ENCODE results near the gene UPK3BL2.
"Not testable (repeated sequence)": the region's sequence is repeated elsewhere in the genome, so short reads cannot be mapped to it uniquely, and the experiment has no call there.

DNA sequence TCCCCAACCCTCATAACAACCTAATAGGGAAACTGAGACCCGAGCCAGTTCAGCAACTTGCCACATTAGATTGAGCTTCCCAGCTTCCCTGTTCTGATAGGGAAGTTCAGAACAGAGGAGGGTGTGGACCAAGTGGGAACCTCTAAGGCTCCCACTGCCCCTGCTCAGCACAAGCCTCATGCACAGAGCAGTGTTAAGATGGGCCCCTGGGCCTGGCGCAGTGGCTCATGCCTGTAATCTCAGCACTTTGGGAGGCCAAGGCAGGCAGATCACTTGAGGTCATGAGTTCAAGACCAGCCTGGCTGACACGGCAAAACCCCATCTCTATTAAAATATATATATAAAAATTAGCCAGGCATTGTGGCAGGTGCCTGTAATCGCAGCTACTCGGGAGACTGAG lies 46.2 kb downstream of the UPK3BL2 start:
- TF ChIP-seq, protein P1, sequence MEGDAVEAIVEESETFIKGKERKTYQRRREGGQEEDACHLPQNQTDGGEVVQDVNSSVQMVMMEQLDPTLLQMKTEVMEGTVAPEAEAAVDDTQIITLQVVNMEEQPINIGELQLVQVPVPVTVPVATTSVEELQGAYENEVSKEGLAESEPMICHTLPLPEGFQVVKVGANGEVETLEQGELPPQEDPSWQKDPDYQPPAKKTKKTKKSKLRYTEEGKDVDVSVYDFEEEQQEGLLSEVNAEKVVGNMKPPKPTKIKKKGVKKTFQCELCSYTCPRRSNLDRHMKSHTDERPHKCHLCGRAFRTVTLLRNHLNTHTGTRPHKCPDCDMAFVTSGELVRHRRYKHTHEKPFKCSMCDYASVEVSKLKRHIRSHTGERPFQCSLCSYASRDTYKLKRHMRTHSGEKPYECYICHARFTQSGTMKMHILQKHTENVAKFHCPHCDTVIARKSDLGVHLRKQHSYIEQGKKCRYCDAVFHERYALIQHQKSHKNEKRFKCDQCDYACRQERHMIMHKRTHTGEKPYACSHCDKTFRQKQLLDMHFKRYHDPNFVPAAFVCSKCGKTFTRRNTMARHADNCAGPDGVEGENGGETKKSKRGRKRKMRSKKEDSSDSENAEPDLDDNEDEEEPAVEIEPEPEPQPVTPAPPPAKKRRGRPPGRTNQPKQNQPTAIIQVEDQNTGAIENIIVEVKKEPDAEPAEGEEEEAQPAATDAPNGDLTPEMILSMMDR (IDR thresholded peaks at IDR 0.05): not testable (repeated sequence)
- TF ChIP-seq NR3C1 (CRISPR knock-in tag; conservative IDR thresholded peaks at IDR 0.05; ENCODE audit: low read depth); USF2 (CRISPR knock-in tag; IDR thresholded peaks at IDR 0.05); TCF7 (CRISPR knock-in tag; IDR thresholded peaks at IDR 0.05; ENCODE audit: low read depth); ESRRA (CRISPR knock-in tag; IDR thresholded peaks at IDR 0.05; ENCODE audit: borderline replicate concordance); MYBL2 (CRISPR knock-in tag; IDR thresholded peaks at IDR 0.05); NFYB (CRISPR knock-in tag; conservative IDR thresholded peaks at IDR 0.05; ENCODE audit: low read depth); JAZF1 (CRISPR knock-in tag; IDR thresholded peaks at IDR 0.05); ZNF121 (CRISPR knock-in tag; IDR thresholded peaks at IDR 0.05); ZNF138 (CRISPR knock-in tag; conservative IDR thresholded peaks at IDR 0.05): not testable (repeated sequence)
- TF ChIP-seq, protein P2, sequence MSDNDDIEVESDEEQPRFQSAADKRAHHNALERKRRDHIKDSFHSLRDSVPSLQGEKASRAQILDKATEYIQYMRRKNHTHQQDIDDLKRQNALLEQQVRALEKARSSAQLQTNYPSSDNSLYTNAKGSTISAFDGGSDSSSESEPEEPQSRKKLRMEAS (CRISPR knock-in tag; IDR thresholded peaks at IDR 0.05): not testable (repeated sequence)
- TF ChIP-seq, protein P3, sequence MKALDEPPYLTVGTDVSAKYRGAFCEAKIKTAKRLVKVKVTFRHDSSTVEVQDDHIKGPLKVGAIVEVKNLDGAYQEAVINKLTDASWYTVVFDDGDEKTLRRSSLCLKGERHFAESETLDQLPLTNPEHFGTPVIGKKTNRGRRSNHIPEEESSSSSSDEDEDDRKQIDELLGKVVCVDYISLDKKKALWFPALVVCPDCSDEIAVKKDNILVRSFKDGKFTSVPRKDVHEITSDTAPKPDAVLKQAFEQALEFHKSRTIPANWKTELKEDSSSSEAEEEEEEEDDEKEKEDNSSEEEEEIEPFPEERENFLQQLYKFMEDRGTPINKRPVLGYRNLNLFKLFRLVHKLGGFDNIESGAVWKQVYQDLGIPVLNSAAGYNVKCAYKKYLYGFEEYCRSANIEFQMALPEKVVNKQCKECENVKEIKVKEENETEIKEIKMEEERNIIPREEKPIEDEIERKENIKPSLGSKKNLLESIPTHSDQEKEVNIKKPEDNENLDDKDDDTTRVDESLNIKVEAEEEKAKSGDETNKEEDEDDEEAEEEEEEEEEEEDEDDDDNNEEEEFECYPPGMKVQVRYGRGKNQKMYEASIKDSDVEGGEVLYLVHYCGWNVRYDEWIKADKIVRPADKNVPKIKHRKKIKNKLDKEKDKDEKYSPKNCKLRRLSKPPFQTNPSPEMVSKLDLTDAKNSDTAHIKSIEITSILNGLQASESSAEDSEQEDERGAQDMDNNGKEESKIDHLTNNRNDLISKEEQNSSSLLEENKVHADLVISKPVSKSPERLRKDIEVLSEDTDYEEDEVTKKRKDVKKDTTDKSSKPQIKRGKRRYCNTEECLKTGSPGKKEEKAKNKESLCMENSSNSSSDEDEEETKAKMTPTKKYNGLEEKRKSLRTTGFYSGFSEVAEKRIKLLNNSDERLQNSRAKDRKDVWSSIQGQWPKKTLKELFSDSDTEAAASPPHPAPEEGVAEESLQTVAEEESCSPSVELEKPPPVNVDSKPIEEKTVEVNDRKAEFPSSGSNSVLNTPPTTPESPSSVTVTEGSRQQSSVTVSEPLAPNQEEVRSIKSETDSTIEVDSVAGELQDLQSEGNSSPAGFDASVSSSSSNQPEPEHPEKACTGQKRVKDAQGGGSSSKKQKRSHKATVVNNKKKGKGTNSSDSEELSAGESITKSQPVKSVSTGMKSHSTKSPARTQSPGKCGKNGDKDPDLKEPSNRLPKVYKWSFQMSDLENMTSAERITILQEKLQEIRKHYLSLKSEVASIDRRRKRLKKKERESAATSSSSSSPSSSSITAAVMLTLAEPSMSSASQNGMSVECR (CRISPR knock-in tag; IDR thresholded peaks at IDR 0.05; ENCODE audit: borderline replicate concordance): not testable (repeated sequence)
- TF ChIP-seq, protein P4, sequence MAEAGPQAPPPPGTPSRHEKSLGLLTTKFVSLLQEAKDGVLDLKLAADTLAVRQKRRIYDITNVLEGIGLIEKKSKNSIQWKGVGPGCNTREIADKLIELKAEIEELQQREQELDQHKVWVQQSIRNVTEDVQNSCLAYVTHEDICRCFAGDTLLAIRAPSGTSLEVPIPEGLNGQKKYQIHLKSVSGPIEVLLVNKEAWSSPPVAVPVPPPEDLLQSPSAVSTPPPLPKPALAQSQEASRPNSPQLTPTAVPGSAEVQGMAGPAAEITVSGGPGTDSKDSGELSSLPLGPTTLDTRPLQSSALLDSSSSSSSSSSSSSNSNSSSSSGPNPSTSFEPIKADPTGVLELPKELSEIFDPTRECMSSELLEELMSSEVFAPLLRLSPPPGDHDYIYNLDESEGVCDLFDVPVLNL (CRISPR knock-in tag; IDR thresholded peaks at IDR 0.05; ENCODE audit: borderline replicate concordance, low read depth): not testable (repeated sequence)
- TF ChIP-seq, protein P5, sequence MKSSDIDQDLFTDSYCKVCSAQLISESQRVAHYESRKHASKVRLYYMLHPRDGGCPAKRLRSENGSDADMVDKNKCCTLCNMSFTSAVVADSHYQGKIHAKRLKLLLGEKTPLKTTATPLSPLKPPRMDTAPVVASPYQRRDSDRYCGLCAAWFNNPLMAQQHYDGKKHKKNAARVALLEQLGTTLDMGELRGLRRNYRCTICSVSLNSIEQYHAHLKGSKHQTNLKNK (CRISPR knock-in tag; IDR thresholded peaks at IDR 0.05): not testable (repeated sequence)
